Memory B cell (primary cell): Measurements from ENCODE around the gene PELI2.
A peak's percentile ranks its signal among the peaks of the same experiment; 100 is the strongest.

Experiments used
- ATAC-seq: fragments of 150-1000 bp; cut with Tn5 transposase; 2 replicates; pipeline ENCODE4 v1.10.0; 2021; ENCODE audit warnings: low read depth, mild to moderate bottlenecking, moderate library complexity
- DNase-seq, 2 donors: peaks; one replicate each; pipeline ENCODE4 v3.0.0; 2022; ENCODE audit warnings: low spot score in 2 of 2
- H3K27ac Mint-ChIP-seq: one replicate; pipeline ENCODE4 v1.8.0; 2022; ENCODE audit warnings: mild to moderate bottlenecking, moderate library complexity, mixed read lengths
- H3K27me3 Mint-ChIP-seq: one replicate; pipeline ENCODE4 v1.8.0; 2022; ENCODE audit warnings: mixed read lengths
- H3K36me3 Mint-ChIP-seq: one replicate; pipeline ENCODE4 v1.8.0; 2022; ENCODE audit warnings: mild to moderate bottlenecking, mixed read lengths
- H3K4me1 Mint-ChIP-seq: one replicate; pipeline ENCODE4 v1.8.0; 2022; ENCODE audit warnings: mixed read lengths
- H3K4me3 Mint-ChIP-seq: one replicate; pipeline ENCODE4 v1.8.0; 2022; ENCODE audit warnings: mild to moderate bottlenecking, moderate library complexity, mixed read lengths
- H3K9me3 Mint-ChIP-seq: one replicate; pipeline ENCODE4 v1.8.0; 2022; ENCODE audit warnings: mixed read lengths

The PELI2 gene

DNA sequence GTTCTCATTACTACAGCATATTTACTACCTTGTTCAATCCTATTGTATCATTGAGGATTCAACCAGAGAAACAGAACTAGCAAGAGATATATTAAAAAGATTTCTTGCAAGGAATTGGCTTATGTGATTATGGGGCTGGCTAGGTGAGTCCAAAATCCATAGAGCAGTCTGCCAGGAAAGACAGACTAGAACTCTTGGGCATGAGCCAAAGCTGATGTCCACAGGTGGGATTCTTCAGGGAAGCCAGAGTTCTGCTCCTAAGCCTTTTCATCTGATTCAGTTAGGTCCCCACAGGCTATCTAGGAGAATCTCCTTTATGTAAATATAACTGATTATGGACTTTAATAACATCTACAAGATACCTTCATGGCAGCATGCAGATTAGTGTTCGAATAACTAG, 26.0 kb downstream of the PELI2 start:
- Mint-ChIP-seq H3K4me3 (no peak overlapping the region), H3K9me3 (no peaks in the 10 kb centered on the region), H3K27me3 (peaks cover 3% of the 10 kb centered on the region), H3K4me1 (peaks cover 30% of the 10 kb centered on the region), H3K27ac (no peak overlapping the region), H3K36me3 (peaks cover 5% of the 10 kb centered on the region)
- DNase-seq (no peak), ATAC-seq (no peak)

- H3K9me3 Mint-ChIP-seq, result no peaks in the 10 kb centered on the region
- H3K27ac Mint-ChIP-seq, result no peak overlapping the region
- H3K27me3 Mint-ChIP-seq, result peaks cover 3% of the 10 kb centered on the region
- H3K4me3 Mint-ChIP-seq, result no peak overlapping the region
- ATAC-seq (no peak), DNase-seq (no peak)
- peaks cover 32% of the 10 kb centered on the region for H3K4me1 Mint-ChIP-seq
- peaks cover 5% of the 10 kb centered on the region for H3K36me3 Mint-ChIP-seq
Observed at GRCh38 chr14:56145181-56145769, 27.1 kb downstream of the PELI2 start.

DNA sequence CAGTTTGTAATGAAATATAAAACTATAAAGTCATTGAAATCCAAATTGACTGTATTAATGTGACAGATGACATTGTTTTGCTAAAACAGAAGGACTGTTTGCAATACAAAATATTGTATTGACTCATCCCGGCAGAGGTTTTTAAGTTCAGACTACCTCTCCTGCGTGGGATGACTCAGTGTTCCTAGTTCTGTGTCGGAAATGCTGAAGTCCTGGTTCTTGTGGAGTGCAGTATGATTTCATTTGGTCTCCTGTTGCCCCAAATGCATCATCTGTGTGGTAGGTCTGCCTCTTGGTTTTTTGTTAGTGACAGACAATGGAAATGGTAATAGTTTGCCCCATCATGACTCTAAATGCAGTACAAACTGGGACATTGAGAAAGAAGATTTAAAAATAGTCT, 27.8 kb downstream of the PELI2 start:
- Mint-ChIP-seq H3K27ac (no peak overlapping the region), H3K27me3 (peaks cover 3% of the 10 kb centered on the region), H3K36me3 (peaks cover 5% of the 10 kb centered on the region), H3K4me3 (no peak overlapping the region), H3K9me3 (no peaks in the 10 kb centered on the region), H3K4me1 (peaks cover 32% of the 10 kb centered on the region)
- no peak for DNase-seq
- no peak for ATAC-seq

DNA sequence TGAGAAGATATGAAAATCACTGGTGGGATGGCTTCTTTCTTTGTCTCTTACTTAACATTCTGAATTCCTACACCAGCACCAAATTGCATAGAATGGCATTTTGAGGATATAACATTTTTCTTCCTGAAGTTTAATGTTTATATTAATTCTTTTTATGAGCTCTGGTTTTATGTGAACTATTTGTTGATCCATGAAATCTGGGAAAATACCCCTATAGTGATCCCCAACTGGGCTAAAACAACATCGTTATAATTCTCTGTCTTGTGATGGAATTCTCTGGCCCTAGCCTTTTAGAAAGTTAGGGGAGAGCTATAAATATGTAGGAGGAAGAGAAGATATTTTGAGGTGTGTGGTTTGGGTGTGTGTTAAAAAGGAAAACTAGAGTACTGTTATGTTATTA, 29.2 kb downstream of the PELI2 start:
- Mint-ChIP-seq H3K36me3 (peaks cover 5% of the 10 kb centered on the region), H3K4me3 (no peak overlapping the region), H3K27me3 (peaks cover 4% of the 10 kb centered on the region), H3K27ac (no peak overlapping the region), H3K9me3 (no peaks in the 10 kb centered on the region), H3K4me1 (peaks cover 38% of the 10 kb centered on the region)
- ATAC-seq, result no peak
- DNase-seq, result no peak

GRCh38 chr14:56147986-56148901, 30.0 kb downstream of the PELI2 start:
- Mint-ChIP-seq H3K36me3 (peaks cover 5% of the 10 kb centered on the region), H3K9me3 (no peaks in the 10 kb centered on the region), H3K4me1 (peaks cover 36% of the 10 kb centered on the region), H3K4me3 (no peak overlapping the region), H3K27ac (peak overlapping the region; percentile 1), H3K27me3 (peaks cover 4% of the 10 kb centered on the region)
- ATAC-seq, result no peak
- DNase-seq, result no peak

- ATAC-seq (no peak), DNase-seq (no peak)
- H3K4me3 Mint-ChIP-seq, result no peak overlapping the region
- H3K36me3 Mint-ChIP-seq, result peaks cover 5% of the 10 kb centered on the region
- no peak overlapping the region for H3K27ac Mint-ChIP-seq
- H3K9me3 Mint-ChIP-seq, result no peaks in the 10 kb centered on the region
- H3K27me3 Mint-ChIP-seq, result peaks cover 4% of the 10 kb centered on the region
- H3K4me1 Mint-ChIP-seq, result peaks cover 36% of the 10 kb centered on the region
Observed at GRCh38 chr14:56149151-56149550, 30.9 kb downstream of the PELI2 start.

DNA sequence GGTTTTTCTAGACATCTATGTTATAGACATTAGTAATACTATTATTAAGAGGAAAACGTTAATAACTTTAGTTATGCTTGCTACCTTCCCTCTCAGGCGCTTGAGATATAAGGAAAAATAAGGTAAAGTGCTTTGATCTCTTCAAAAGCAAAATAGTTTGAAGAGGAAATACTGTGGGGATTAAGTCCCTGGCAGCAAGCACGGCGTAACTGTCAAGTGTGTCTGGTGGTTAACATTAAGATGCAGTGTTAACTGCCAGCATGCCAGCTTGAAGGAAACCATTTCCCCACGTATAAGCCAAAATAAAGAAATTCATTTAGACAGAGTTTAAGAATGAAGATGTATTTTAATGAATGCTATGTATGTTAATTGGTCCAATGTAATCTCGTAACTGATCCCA, 31.8 kb downstream of the PELI2 start:
- H3K27me3 Mint-ChIP-seq, result peaks cover 4% of the 10 kb centered on the region
- H3K9me3 Mint-ChIP-seq, result peaks cover 1% of the 10 kb centered on the region
- DNase-seq (no peak), ATAC-seq (no peak)
- peaks cover 34% of the 10 kb centered on the region for H3K4me1 Mint-ChIP-seq
- H3K4me3 Mint-ChIP-seq, result no peak overlapping the region
- H3K27ac Mint-ChIP-seq, result no peak overlapping the region
- H3K36me3 Mint-ChIP-seq, result peaks cover 5% of the 10 kb centered on the region

DNA sequence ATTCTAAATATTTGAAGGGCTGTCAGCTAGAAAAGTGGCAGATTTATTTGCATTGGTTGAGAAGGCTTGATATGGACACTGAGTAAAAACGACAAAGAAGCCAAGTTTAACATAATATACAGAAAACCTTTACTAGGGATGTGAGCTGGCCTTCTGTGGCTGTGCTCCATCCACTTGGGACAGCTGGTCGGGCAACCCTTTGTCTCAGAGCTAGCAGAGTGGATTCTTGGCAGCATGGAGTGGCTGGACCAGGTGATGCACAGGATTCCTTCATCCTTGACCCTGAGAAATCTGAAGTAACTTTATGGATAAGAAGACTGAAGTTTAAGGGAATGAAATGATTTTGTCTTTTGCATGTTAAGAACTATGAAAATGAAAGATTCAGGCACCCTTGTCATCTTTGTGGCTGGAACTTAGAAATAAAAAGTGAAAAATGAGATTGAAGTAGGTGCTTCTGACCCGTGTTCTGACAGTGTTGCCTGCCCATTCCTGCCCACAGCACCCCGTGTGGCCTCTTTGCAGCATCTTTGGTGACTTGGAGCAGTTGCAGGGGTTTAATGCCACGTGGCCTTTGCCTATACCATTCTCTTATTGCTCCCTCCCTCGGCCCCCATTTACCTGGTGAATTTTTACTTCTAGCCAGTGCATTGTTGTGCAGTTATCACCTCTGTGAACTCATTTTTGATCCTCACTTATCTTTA, 32.6 kb downstream of the PELI2 start:
- H3K9me3 Mint-ChIP-seq, result peaks cover 1% of the 10 kb centered on the region
- H3K4me3 Mint-ChIP-seq, result no peak overlapping the region
- peaks cover 34% of the 10 kb centered on the region for H3K4me1 Mint-ChIP-seq
- peaks cover 5% of the 10 kb centered on the region for H3K36me3 Mint-ChIP-seq
- no peak for DNase-seq
- no peak for ATAC-seq
- no peak overlapping the region for H3K27ac Mint-ChIP-seq
- peaks cover 4% of the 10 kb centered on the region for H3K27me3 Mint-ChIP-seq

DNA sequence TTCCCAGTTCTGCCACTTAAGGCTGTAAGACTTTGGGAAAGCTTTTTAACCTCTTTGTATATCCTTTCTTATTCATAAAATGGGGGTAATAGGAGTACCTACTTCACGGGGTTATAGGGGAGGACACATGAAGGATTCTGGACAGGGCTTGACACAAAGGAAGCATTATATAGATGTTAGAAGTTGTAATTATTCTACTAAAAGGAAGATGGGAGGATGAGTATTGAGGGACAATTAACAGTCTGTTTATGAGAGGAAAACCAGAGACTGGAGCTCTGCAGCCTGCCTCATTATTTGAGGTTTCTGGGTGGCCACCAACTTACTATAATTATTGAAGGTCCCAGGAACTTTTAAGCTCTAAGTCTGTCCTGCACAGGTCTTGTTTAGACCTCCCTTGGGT, 34.0 kb downstream of the PELI2 start:
- H3K27ac Mint-ChIP-seq, result no peak overlapping the region
- peaks cover 1% of the 10 kb centered on the region for H3K9me3 Mint-ChIP-seq
- peaks cover 4% of the 10 kb centered on the region for H3K27me3 Mint-ChIP-seq
- ATAC-seq, result no peak
- peaks cover 22% of the 10 kb centered on the region for H3K4me1 Mint-ChIP-seq
- DNase-seq, result no peak
- no peak overlapping the region for H3K4me3 Mint-ChIP-seq
- peaks cover 2% of the 10 kb centered on the region for H3K36me3 Mint-ChIP-seq

GRCh38 chr14:56153267-56153666, 35.1 kb downstream of the PELI2 start:
- peaks cover 1% of the 10 kb centered on the region for H3K9me3 Mint-ChIP-seq
- peaks cover 2% of the 10 kb centered on the region for H3K36me3 Mint-ChIP-seq
- peaks cover 4% of the 10 kb centered on the region for H3K27me3 Mint-ChIP-seq
- H3K27ac Mint-ChIP-seq, result no peak overlapping the region
- H3K4me3 Mint-ChIP-seq, result no peak overlapping the region
- no peak for DNase-seq
- ATAC-seq, result no peak
- peaks cover 13% of the 10 kb centered on the region for H3K4me1 Mint-ChIP-seq

GRCh38 chr14:56154321-56154720, 36.1 kb downstream of the PELI2 start:
- Mint-ChIP-seq H3K9me3 (peaks cover 1% of the 10 kb centered on the region), H3K36me3 (no peaks in the 10 kb centered on the region), H3K27me3 (peaks cover 1% of the 10 kb centered on the region), H3K27ac (no peak overlapping the region), H3K4me1 (peaks cover 6% of the 10 kb centered on the region), H3K4me3 (no peak overlapping the region)
- DNase-seq (no peak), ATAC-seq (no peak)

DNA sequence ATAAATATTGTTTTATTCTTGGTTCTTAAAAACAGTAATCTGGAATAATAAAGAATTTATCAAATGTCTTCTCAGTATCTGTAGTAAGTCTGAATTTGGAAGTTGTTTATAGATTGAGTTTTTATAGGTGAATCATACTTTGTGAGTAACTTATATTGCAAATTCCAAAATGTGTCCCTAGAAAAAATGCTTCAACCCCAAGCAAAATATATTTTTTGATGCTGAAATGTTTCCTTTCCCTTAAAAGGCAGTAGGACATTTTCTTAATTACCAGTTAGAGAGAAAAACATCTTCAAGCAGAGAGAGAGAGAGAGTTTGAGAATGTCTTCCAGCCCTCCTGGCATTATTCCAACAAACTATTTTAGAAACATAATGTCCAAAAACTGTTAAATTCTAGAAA, 37.9 kb downstream of the PELI2 start:
- Mint-ChIP-seq H3K4me1 (peaks cover 8% of the 10 kb centered on the region), H3K36me3 (no peaks in the 10 kb centered on the region), H3K9me3 (peaks cover 1% of the 10 kb centered on the region), H3K27me3 (peaks cover 1% of the 10 kb centered on the region), H3K27ac (no peak overlapping the region), H3K4me3 (no peak overlapping the region)
- ATAC-seq, result no peak
- DNase-seq, result no peak

GRCh38 chr14:56159066-56159465, 40.9 kb downstream of the PELI2 start:
- H3K9me3 Mint-ChIP-seq, result peaks cover 9% of the 10 kb centered on the region
- DNase-seq (no peak), ATAC-seq (no peak)
- H3K36me3 Mint-ChIP-seq, result peaks cover 3% of the 10 kb centered on the region
- H3K27ac Mint-ChIP-seq, result no peak overlapping the region
- no peak overlapping the region for H3K4me3 Mint-ChIP-seq
- peaks cover 5% of the 10 kb centered on the region for H3K4me1 Mint-ChIP-seq
- no peaks in the 10 kb centered on the region for H3K27me3 Mint-ChIP-seq

DNA sequence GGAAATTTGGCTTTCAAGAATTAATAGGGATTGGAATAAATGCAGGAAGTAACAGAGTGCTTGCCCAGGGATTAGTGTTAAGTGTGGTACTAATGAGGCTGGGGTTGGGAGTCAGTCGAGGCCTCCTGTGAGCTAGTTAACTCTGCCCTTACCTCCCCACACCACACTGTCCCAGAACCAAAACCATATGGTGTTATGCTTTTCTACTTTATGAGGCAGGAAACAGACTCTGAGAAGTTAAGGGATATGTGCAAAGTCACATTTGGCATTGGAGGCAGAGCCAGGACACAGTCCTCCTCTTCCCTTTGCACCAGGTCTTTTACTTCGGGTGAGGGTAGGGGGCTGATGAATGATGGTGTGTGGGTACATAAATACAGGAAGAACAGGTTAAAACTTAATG, 41.9 kb downstream of the PELI2 start:
- DNase-seq, result no peak
- Mint-ChIP-seq H3K4me1 (peaks cover 5% of the 10 kb centered on the region), H3K36me3 (peaks cover 8% of the 10 kb centered on the region), H3K27me3 (no peaks in the 10 kb centered on the region), H3K9me3 (peaks cover 14% of the 10 kb centered on the region), H3K27ac (no peak overlapping the region), H3K4me3 (no peak overlapping the region)
- ATAC-seq, result no peak
